SH-SY5Y (cell line): Measurements from ENCODE around the gene THSD4.
A peak's percentile ranks its signal among the peaks of the same experiment; 100 is the strongest.

ENCODE experiments used
- GATA2 ChIP-seq: IDR thresholded peaks from 2 replicates; pipeline ENCODE4 v1.6.1; 2011; ENCODE audit warnings: mild to moderate bottlenecking, low read depth, low read length
- GATA3 ChIP-seq: IDR thresholded peaks from 2 replicates; pipeline ENCODE4 v1.6.1; 2011; ENCODE audit warnings: low read depth, mild to moderate bottlenecking, low read length, moderate library complexity

- TF ChIP-seq GATA3 (peak; percentile 56), GATA2 (peak; percentile 34; the same call in 1 of the 2 replicates)
Measured at GRCh38 chr15:71707230-71708050, 592.2 kb downstream of the THSD4 start.
